GM10266 (cell line): ENCODE measurements around the gene LYSMD4.

Source experiments
- DNase-seq: peaks from one replicate; pipeline ENCODE4 v3.0.0; 2012; ENCODE audit errors: extremely low spot score
- CTCF ChIP-seq: IDR thresholded peaks from 2 replicates; pipeline ENCODE4 v1.5.1; 2012; ENCODE audit warnings: mild to moderate bottlenecking, low read depth; ENCODE audit not compliant: control insufficient read depth, insufficient read depth; ENCODE audit errors: missing control alignments

LYSMD4 gene

GRCh38 chr15:99731336-99732123, 1.7 kb downstream of the LYSMD4 start:
- DNase-seq: no peak
- no peak for TF ChIP-seq CTCF

- TF ChIP-seq CTCF: peak; percentile 66
- no peak for DNase-seq
Measured at GRCh38 chr15:99729920-99730319, 3.3 kb downstream of the LYSMD4 start.

GRCh38 chr15:99729327-99729726, 3.9 kb downstream of the LYSMD4 start:
- no peak for DNase-seq
- TF ChIP-seq CTCF: no peak

GRCh38 chr15:99728916-99729315, 4.3 kb downstream of the LYSMD4 start:
- no peak for DNase-seq
- TF ChIP-seq CTCF: no peak

GRCh38 chr15:99727733-99728132, 5.5 kb downstream of the LYSMD4 start:
- no peak for TF ChIP-seq CTCF
- DNase-seq: no peak

GRCh38 chr15:99727330-99727729, 5.9 kb downstream of the LYSMD4 start:
- DNase-seq: no peak

GRCh38 chr15:99726333-99726732, 6.9 kb downstream of the LYSMD4 start:
- DNase-seq: no peak
- no peak for TF ChIP-seq CTCF

More at GRCh38 chr15:99727330-99727729, 5.9 kb downstream of the LYSMD4 start:
- TF ChIP-seq CTCF: no peak
